GDM1 (cell line): ENCODE measurements around the gene WWC2.
"Not testable (repeated sequence)": the region's sequence is repeated elsewhere in the genome, so short reads cannot be mapped to it uniquely, and the experiment has no call there.

ENCODE experiments used
- DNase-seq: peaks from one replicate; lab custom pipeline; 2025; lab: John Stamatoyannopoulos, UW

WWC2 gene

DNA sequence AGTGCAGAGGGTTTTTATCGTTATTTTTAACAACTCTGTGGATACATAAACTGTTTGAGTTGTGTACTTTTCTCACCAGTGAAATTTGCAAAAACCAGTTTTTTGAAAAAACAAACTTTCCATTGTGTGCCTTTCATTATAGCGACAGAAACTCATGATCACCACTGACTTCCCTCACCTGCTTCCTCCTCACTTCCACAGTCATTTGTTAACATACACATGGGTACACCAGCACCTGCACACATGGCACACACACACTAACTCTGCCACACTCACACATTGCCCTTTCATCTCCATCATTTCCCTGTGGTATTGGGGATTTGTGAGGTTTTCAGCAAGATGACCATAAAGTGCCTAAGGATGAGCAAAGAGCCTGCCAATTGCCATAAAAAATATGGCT, 200.4 kb downstream of the WWC2 start:
- no peak for DNase-seq

DNA sequence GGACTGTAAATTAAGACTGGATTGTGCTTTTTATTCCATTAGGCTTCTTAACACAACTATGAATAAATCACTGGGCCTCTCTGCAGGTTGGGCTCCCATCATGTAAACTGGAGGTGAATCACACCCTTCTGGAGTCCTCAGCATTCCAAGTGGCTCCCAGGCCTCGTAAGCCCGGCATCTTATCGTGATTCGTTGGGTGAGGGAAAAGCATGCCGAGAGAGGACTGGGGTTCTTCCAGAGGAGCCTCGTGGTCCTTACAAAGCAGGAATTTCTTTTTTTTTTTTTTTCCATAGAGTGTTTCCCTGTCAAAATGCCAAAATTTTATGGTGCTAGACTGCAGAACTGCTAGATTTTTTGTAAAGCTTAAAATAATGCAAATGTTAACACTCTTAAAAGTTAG, 201.0 kb downstream of the WWC2 start:
- no peak for DNase-seq

DNA sequence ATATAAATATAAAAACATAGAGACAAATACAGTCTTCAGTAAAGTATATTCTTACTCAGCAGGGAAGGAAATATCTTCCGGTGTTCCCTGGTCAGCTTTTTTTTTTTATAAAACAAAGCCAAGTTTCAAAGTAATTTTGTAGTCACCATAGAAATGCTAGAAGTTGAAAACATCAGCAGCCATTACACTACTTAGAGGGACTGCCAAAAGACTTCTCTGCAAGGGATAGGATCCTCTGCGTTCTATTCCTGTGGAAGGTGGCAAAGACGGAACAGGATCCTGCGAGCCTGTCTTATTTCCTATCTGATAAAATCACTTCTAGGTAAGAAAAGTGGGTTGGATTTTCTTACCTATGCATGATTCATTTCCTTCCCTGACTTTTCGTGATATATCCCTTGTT, 201.6 kb downstream of the WWC2 start:
- DNase-seq: no peak

DNA sequence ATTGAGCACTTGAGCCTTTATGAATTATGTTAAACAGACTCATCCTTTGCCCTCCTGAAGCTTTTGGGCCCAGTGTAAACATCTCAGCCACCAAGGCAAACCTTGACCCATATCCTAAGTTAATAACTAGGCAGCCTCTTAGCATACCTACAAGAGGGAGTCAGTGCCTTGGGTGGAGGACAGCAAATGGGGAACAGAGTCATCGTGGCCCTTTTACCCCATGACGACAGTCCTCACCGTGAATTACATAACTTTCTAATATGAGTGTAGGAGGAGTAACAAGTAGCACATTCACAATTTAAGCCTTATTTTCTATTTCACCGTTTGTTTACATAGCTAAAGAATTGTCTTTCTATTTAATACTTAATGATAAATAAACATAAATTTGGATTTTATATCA, 204.2 kb downstream of the WWC2 start:
- no peak for DNase-seq

DNA sequence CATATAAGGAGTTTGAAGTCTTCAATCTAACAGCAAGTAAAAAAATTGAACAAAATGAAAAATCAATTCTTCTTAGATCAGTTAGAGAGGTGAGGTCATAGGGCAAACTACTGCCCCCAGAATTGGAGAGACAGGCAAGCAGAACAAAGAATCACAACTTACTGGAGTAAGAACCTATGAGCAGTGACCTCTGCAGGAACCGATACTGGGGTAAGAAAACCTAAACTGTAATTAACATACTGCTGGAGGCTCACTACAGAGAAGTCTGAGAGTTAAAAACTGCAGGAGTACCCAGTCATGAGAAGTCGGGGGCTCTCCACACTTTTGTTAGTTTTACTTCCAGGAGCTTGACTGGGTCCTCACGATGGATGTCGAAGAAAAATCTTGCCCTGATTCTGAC, 205.0 kb downstream of the WWC2 start:
- no peak for DNase-seq

DNA sequence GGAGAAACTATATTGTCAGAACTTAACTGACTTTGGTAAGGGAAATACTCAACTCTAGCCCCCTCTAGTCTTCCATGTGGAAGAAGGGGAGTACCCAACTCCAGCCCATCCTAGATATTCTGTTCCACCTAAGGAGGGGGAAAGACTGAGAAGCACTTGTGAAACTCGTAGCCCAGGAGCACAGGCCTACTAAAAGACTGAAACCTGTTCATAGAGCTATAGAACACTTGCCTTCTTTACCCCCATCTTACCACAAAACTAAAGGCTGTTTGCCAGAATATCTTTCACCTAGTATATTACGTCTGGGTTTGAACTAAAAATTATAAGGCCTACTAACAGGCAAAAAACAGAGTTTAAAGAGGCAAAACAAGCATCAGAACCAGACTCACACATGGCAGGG, 205.5 kb downstream of the WWC2 start:
- no peak for DNase-seq

DNA sequence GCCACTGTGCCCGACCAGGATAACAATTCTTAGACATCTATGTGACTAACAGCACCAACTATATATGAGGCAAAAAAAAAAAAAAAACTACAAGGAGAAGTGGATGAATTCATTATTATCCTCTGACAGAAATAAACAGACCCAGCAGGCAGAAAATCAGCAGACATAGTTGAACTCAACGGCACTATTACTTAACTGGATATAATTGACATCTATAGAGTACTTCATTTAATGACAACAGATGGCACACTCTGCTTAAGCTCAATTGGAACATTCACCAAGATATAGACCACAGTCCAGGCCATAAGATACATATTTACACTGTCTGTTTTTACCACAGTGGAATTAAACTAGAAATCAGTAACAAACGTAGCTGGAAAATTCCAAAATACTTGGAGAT, 207.8 kb downstream of the WWC2 start:
- no peak for DNase-seq

DNA sequence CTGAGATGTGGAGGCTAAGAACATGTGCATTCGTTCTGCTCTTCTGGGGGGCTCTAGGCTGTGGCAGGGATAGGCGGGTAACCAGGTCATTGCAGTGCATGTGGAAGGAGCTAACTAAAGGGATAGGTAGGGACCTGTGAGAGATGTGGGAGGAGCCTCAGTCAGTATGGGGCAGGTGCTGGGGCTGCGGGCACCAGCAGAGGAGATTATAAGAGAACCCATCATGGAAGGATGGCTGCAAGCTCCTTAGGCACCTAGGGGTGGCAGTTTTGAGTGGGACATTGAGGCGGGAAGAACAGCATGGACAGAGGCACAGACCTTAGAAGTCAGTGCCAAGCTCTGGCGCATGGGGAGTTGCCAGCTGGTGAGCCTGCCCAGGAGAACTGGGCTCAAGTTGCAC, 213.8 kb downstream of the WWC2 start:
- no peak for DNase-seq

DNA sequence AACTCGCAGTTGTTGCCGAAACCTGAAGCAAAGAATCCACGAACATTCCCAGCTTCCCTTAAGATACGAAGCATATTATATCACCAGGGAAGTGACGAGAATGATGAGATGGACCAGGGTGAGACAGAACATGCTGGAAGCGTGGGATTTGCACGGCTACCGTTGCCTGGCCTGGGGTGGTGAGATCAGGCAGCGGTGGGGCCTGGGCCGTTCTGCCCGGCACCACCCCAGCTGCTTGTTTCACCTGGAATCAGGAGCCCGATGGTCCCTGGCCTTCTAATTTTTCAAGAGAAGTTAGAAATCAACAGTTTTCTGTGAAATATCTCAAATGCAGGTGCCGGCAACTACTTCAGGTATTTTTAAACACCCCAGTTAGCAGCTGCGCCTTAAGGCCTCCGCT, 215.3 kb downstream of the WWC2 start:
- no peak for DNase-seq

DNA sequence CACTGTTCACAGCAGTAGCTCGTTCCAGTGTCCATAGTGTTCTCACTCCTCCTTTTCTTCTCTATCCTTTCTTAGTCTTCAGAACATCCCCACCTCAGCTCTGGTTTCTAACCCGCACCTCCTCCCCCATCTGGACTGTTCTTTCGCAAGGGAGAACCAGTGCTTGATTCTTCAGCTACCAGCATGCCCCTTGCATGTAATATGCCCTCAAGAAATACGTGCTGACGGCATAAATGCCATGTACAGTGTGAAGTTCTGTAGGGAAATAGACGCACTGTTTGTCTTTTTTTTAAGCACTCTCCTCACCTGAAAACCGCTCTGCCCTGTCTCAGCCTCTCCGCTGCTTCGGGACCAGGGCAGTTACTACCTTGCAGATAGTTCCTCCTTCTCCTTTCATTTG, 215.7 kb downstream of the WWC2 start:
- no peak for DNase-seq

DNA sequence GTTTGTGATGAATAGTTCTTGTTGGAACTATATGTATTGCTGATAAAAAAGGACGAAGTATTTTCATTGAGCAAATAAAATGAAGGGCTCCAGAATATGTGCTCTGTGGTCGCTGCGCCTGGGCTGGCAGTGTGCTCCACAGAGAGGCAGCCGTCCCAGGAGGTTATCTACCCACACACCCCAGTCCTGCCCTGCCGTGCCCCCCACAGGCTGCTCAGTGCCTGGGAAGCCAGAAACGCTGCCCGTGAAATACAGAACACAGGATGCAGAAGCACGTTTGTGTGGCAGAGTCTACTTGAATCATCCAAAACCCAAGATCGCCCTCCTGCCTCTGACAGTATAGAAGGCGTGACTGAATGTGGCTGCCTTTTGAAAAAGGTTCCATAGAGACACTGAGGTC, 219.6 kb downstream of the WWC2 start:
- no peak for DNase-seq

DNA sequence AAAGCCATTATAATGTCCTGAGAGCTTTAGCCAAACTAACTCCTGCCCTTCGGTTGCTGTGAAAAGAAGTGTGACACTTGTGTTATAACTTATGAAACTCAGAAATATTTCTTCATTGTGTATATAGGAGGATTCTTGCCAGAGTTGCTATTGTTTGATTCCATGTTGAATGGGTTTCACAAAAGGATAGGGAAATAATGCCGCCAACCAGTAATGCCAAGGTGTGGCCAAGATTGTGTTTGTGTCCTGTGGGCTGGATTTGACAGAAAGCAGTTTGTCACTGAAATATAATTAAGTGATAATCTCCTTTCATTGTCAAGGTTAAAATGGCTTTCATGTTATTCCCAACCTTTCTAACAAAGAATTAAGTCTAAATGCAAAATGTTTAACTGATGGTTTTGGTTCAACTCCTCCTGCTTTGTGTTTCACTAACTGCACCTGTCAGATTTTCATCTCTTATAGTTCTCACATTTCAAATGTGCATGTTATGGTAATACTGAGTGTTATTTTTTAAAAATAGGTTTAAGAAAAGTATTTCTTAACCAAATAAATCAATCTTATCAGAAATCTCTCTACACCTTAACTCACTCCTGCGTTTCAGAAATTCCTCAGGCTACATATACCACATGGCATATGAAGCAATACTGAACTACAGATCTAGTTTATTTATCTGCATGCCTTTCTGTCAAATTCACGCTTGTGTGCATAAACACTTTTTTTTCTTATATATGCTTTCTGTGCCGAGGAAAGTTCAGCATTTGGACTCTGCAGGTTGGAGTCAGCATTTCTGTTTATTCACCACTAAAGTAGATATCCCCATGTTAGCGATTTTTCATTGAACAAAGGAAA, 221.4 kb downstream of the WWC2 start, which contains the start of gene CLDN22:
Gene CLDN22 (minus strand): TSS at position 66 of the 849 bp plus-strand sequence. CDS start 58 bp downstream, at position 8.
- no peak for DNase-seq

DNA sequence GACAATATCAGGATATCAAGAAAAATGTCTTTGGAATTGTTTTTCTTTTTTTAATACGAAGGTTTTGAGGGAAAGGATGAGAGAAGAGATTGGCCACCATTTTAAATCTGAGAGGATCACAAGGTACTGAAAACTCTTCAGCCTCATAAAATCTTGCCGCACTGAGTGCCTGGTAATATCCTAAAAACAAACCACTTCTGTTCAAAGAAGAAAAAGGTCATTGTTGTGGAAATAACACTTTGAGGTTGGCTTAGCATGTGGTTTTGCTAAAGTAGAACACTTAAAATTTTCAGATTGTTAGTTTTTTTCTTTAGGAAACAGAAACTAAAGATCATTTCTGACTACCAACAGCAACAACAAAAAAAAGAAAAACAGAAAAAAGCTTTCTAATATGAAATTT, 222.0 kb downstream of the WWC2 start:
- no peak for DNase-seq

DNA sequence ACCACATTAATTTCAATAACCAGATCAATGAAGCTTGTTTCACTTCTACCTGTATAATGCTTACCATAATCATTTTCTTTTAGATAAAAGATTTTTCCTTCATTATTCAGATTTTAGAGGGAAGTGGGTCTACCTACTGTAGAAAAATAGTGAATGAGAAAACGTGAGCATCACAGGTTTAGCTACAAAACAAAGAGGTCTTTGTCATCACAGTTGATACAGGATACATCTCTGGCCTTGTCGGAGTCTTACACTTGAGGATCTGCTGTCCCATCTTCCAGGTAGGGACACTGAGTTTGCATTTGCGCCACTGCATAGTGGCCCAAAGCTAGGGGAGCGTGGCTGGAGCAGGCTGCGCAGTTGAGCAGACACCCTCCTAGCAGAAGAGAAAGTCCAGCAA, 222.5 kb downstream of the WWC2 start:
- DNase-seq: no peak

DNA sequence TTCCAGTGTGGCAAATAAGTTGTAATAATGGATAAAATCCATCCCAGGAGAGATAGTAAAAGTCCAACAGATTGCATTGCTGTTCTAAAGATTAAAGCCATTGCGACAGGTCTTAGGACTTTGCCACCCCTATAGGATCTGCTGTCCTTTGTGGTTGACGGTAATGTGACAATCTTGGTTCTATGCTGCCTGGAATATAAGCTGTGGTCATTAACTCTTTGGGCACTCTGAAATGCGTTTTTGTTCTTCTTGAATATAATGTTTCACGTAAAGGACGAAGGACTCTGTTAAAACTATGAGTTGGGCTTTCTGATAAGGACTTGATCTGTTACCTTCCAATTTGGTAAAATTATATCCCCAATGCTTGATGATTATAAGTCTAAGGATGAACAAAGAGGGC, 223.3 kb downstream of the WWC2 start, which contains the start of gene CLDN24:
Gene CLDN24 (minus strand): TSS at position 101 of the 400 bp plus-strand sequence. CDS start 0 bp downstream, at position 101.
- DNase-seq: no peak

DNA sequence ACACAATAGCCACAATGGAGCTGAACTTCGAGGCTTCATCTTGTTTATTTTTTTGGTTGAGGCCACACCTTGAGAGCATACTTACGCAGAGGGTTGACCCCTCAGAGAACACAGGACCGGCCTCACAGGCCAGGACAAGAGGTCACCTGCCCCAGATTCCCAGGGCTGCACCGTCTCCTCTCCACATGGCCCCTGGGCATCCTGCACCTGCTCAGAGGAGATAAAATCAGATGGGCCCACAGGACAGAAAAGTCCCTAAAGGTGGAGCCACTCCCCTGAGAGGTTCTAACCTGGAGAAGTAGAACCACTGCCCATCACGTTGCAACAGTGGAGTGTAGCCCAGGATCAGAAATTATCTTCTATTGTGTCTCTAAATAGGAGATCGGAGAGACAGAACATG, 224.2 kb downstream of the WWC2 start:
- DNase-seq: no peak

DNA sequence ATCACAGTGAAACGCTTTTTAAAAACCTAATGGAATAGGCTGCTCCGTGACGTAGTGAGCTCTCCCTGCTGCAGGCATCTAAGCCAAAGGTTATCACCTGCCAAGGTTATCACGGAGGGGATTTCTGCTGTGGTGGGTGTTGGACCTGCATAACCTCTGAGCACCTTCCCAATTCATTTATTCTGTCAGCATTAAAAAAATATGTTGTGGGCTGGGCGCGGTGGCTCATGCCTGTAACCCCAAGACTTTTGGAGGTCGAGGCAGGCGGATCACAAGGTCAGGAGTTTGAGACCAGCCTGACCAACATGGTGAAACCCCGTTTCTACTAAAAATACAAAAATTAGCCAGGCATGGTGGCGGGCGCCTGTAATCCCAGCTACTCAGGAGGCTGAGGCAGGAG, 225.0 kb downstream of the WWC2 start:
- DNase-seq: not testable (repeated sequence)

DNA sequence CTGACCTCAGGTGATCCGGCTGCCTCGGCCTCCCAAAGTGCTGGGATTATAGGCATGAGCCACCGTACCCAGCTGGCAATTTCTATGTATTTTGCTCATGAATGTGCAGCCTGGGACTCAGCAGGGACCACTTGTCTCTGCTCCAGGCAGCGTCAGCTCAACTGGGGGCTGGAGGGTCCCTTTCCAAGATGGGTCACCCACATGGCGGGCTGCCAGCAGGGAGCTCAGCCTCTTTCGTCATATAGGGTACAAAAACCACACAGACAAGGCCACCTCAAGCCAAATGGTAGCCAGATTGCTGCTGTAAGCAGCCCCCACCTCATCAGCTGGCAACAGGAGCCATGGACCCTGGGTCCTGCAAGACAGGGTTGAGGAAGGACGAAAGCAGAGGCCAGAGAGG, 225.6 kb downstream of the WWC2 start:
- DNase-seq: no peak

DNA sequence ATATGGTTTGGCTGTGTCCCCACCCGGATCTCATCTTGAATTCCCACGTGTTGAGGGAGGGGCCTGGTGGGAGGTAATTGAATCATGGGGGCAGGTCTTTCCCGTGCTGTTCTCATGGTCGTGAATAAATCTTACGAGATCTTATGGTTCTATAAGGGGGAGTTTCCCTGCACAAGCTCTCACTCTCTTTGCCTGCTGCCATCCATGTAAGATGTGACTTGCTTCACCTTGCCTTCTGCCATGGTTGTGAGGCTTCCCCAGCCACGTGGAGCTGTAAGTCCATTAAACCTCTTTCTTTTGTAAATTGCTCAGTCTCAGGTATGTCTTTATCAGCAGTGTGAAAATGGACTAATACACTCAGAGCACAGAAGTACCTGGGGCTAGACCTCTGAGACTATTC, 227.3 kb downstream of the WWC2 start:
- not testable (repeated sequence) for DNase-seq

DNA sequence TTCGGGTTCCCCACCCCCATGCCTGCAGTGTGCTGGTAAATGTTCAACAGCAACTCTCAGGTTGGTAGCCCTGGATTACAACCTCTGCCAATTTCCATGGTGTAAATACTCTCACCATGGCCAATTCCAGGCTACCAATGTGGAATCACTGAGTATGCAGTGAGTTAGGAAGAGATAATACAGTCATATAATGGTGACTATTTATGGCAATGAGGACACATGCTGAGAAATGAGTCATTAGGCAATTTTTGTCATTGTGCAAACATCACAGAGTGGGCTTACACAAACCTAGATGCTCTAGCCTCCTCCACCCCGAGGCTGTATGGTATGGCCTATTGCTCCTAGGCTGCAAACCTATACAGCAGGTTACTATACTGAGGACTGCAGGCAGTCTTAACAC, 227.8 kb downstream of the WWC2 start:
- DNase-seq: no peak

DNA sequence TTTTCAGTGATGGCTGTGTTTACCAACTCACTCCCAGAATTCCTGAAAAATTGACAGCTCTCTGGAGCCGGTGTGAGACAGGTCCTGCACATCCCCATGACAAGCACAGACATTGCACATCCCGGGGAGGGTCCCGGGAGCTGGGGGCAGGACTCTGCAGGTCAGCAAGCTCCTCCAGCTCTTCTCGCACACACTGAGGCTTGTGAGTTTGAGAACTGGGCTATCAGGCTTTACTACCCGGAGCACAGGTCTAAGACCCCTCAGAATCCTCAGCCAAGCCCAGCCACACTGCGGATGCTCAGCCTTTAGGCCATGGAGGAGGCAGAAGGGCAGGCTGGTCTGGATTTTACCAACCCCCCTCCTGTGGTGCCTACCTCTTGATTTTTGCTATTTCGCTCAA, 228.8 kb downstream of the WWC2 start:
- no peak for DNase-seq

DNA sequence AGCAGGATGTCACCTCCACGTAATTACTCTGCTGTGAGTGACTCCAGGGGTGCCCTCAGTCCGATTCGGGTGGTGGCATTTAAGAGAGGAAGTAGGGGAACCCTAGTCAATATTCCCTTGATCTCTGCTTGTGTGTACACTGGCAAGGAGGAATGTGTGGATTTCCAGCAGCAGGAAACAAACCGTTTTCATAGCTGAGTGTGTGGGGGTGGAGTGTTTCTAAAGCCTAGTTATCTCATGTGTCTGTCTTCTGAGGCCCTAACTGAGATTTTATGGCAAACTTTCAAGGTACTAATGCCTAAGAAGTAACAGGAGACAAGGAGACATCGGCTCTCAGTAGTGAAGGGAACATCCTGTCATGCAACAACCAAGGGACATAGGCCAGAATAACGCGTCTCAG, 229.8 kb downstream of the WWC2 start:
- DNase-seq: no peak

DNA sequence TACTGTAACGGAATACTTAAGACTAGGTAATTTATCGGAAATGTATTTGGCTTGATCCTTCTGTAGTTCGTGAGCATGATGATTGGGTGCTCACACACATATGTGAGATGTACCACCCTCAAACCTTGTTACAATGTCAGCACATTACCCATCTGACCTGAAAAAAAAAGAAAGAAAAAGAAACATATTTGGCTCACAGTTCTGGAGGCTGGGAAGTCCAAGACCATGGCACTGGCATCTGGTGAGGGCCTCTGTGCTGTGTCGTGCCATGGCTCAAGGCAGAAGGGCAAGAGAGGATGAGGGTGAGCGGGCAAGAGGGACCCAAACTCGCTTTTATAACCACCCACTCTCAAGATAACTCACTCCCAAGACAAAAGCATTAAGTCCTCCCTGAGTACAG, 230.2 kb downstream of the WWC2 start:
- no peak for DNase-seq
